ENCODE measurements around the gene DPYSL5. TPM values are rescaled to one million over a fixed set of nuclear protein-coding genes. Genes with fewer than 3 reads are reported as not detected.

The DPYSL5 gene
- total RNA-seq, 1 donor from 2014 or later = 313 TPM

GRCh38 chr2:26942543-26943295 is 94.8 kb downstream of the DPYSL5 start:
- Mint-ChIP-seq H3K4me3 (ENCODE audit: unreplicated experiment) (peak overlapping the region; percentile 20), H3K36me3 (ENCODE audit: unreplicated experiment) (peaks cover 13% of the 10 kb centered on the region), H3K9me3 (ENCODE audit: unreplicated experiment) (peaks cover 8% of the 10 kb centered on the region), H3K27me3 (ENCODE audit: unreplicated experiment) (peaks cover 10% of the 10 kb centered on the region), H3K27ac (ENCODE audit: unreplicated experiment) (no peak overlapping the region), H3K4me1 (ENCODE audit: low read depth, unreplicated experiment) (peaks cover 7% of the 10 kb centered on the region)
- TF ChIP-seq CTCF (IDR thresholded peaks at IDR 0.05; ENCODE audit: partially characterized antibody, unreplicated experiment) = peak; percentile 94
- DNase-seq = peak; percentile 79

- H3K27me3 Mint-ChIP-seq (ENCODE audit: unreplicated experiment) = peaks cover 23% of the 10 kb centered on the region
- DNase-seq = no peak
- no peak overlapping the region for H3K4me3 Mint-ChIP-seq (ENCODE audit: unreplicated experiment)
- no peak for TF ChIP-seq CTCF (IDR thresholded peaks at IDR 0.05; ENCODE audit: partially characterized antibody, unreplicated experiment)
- peaks cover 18% of the 10 kb centered on the region for H3K36me3 Mint-ChIP-seq (ENCODE audit: unreplicated experiment)
- H3K9me3 Mint-ChIP-seq (ENCODE audit: unreplicated experiment) = peaks cover 13% of the 10 kb centered on the region
- peaks cover 7% of the 10 kb centered on the region for H3K4me1 Mint-ChIP-seq (ENCODE audit: low read depth, unreplicated experiment)
- no peak overlapping the region for H3K27ac Mint-ChIP-seq (ENCODE audit: unreplicated experiment)
Observed at GRCh38 chr2:26945991-26946750, 98.2 kb downstream of the DPYSL5 start.

- Mint-ChIP-seq H3K27me3 (ENCODE audit: unreplicated experiment) (peaks cover 23% of the 10 kb centered on the region), H3K4me3 (ENCODE audit: unreplicated experiment) (no peak overlapping the region), H3K36me3 (ENCODE audit: unreplicated experiment) (peaks cover 15% of the 10 kb centered on the region), H3K9me3 (ENCODE audit: unreplicated experiment) (peaks cover 13% of the 10 kb centered on the region), H3K4me1 (ENCODE audit: low read depth, unreplicated experiment) (peaks cover 7% of the 10 kb centered on the region), H3K27ac (ENCODE audit: unreplicated experiment) (no peak overlapping the region)
- no peak for DNase-seq
- TF ChIP-seq CTCF (IDR thresholded peaks at IDR 0.05; ENCODE audit: partially characterized antibody, unreplicated experiment) = no peak
Observed at GRCh38 chr2:26946841-26947784, 99.2 kb downstream of the DPYSL5 start.

- H3K4me1 Mint-ChIP-seq (ENCODE audit: low read depth, unreplicated experiment) = peaks cover 3% of the 10 kb centered on the region
- no peak for DNase-seq
- H3K9me3 Mint-ChIP-seq (ENCODE audit: unreplicated experiment) = peaks cover 9% of the 10 kb centered on the region
Observed at GRCh38 chr2:26948800-26949199, 100.9 kb downstream of the DPYSL5 start.

More at GRCh38 chr2:26948800-26949199, 100.9 kb downstream of the DPYSL5 start:
- Mint-ChIP-seq H3K36me3 (ENCODE audit: unreplicated experiment) (peaks cover 11% of the 10 kb centered on the region), H3K27me3 (ENCODE audit: unreplicated experiment) (peaks cover 15% of the 10 kb centered on the region), H3K27ac (ENCODE audit: unreplicated experiment) (no peak overlapping the region), H3K4me3 (ENCODE audit: unreplicated experiment) (no peak overlapping the region)
- TF ChIP-seq CTCF (IDR thresholded peaks at IDR 0.05; ENCODE audit: partially characterized antibody, unreplicated experiment) = no peak
